Cardiac fibroblast (primary cell): ENCODE measurements around the gene PPCDC.

Experiments used
- DNase-seq, 2 donors: peaks; one replicate each; pipeline versions ENCODE4 v3.0.0 to v3.0.0-alpha.2; 2010; ENCODE audit warnings: low read depth in 2 of 2
- H3K4me3 ChIP-seq, 2 donors: replicated peaks in 1 of 2; 1 replicate in 1 of 2; 2 replicates in 1 of 2; pipeline ENCODE4 v1.5.1; 2011; ENCODE audit warnings: low read depth in 2 of 2, low read length in 2 of 2, mild to moderate bottlenecking in 2 of 2, moderate library complexity in 1 of 2
- CTCF ChIP-seq: IDR thresholded peaks from one replicate; pipeline ENCODE4 v1.5.1; 2011; ENCODE audit warnings: low read depth, mild to moderate bottlenecking, low read length, inconsistent platforms

PPCDC gene

DNA sequence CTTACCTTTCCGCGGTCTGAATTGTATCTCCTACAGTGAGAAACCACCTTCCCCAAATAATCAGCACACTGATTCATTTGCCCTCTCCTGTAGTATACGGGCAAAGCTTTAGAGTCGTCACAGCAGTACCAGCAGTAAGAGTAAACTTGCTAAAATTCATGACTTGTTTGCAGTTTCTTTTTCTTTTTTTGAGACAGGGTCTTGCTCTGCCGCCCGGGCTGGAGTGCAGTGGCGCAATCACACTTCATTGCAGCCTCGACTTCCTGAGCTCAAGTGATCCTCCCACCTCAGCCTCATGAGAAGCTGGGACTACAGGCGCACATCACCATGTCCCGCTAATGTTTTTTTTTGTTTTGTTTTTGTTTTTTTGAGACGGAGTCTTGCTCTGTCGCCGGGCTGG lies 16.2 kb upstream of the PPCDC start:
- no peak for TF ChIP-seq CTCF
- no peak for DNase-seq
- H3K4me3 ChIP-seq = no peak overlapping the region

GRCh38 chr15:75008221-75008625 lies 15.2 kb upstream of the PPCDC start:
- no peak for DNase-seq
- H3K4me3 ChIP-seq = no peak overlapping the region
- TF ChIP-seq CTCF = no peak

GRCh38 chr15:75008629-75009326 lies 14.6 kb upstream of the PPCDC start:
- DNase-seq = no peak
- no peak overlapping the region for H3K4me3 ChIP-seq
- TF ChIP-seq CTCF = no peak

- TF ChIP-seq CTCF = no peak
- H3K4me3 ChIP-seq = no peak overlapping the region
- no peak for DNase-seq
Measured at GRCh38 chr15:75016431-75016830, 7.0 kb upstream of the PPCDC start.

DNA sequence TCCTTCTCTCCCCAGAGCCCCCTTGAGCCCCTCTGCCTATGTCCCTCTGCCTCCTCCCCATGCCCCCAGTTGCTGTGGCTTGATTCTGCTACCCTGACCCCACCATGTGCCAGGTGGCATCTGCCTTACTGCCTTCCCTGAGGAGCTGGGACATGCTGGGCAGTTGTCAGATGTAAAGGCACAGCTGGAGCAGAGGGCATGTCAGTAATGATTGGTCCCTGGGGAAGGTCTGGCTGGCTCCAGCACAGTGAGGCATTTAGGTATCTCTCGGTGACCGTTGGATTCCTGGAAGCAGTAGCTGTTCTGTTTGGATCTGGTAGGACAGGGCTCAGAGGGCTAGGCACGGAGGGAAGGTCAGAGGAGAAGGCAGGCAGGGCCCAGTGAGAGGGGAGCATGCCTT lies 3.5 kb upstream of the PPCDC start:
- no peak overlapping the region for H3K4me3 ChIP-seq
- TF ChIP-seq CTCF = no peak
- DNase-seq = no peak

GRCh38 chr15:75021341-75021740 lies 2.0 kb upstream of the PPCDC start:
- H3K4me3 ChIP-seq = no peak overlapping the region
- DNase-seq = no peak
- TF ChIP-seq CTCF = no peak

DNA sequence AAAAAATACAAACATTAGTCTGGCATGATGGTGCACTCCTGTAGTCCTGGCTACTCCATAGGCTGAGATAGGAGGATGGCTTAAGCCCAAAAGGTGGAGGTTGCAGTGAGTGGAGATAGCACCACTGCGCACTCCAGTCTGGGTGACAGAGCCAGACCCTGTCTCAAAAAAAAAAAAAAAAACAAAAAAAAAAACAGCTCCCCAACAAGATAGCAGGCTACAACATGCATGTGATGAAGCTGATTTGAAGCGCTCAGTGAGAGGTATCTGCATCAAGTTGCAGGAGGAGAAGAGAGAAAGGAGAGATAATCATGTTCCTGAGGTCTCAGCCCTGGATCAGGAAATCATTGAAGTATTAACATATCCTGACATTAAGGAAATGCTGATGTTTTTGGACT lies 608 bp upstream of the PPCDC start:
- no peak for TF ChIP-seq CTCF
- no peak for DNase-seq
- H3K4me3 ChIP-seq = no peak overlapping the region
